GM11168 (cell line): Measurements from ENCODE around the gene UBE2I.

Source experiments
- in situ Hi-C: fragments of 300-500 bp; cut with MboI; formaldehyde crosslinking; loops from one replicate; pipeline ENCODE4 v1.12.0; 2022; ENCODE audit warnings: low sequenced_read_pairs; ENCODE audit not compliant: unreplicated experiment

UBE2I gene

GRCh38 chr16:1340730-1341494 lies 31.5 kb downstream of the UBE2I start:
- in situ Hi-C loops, result no loop called here

DNA sequence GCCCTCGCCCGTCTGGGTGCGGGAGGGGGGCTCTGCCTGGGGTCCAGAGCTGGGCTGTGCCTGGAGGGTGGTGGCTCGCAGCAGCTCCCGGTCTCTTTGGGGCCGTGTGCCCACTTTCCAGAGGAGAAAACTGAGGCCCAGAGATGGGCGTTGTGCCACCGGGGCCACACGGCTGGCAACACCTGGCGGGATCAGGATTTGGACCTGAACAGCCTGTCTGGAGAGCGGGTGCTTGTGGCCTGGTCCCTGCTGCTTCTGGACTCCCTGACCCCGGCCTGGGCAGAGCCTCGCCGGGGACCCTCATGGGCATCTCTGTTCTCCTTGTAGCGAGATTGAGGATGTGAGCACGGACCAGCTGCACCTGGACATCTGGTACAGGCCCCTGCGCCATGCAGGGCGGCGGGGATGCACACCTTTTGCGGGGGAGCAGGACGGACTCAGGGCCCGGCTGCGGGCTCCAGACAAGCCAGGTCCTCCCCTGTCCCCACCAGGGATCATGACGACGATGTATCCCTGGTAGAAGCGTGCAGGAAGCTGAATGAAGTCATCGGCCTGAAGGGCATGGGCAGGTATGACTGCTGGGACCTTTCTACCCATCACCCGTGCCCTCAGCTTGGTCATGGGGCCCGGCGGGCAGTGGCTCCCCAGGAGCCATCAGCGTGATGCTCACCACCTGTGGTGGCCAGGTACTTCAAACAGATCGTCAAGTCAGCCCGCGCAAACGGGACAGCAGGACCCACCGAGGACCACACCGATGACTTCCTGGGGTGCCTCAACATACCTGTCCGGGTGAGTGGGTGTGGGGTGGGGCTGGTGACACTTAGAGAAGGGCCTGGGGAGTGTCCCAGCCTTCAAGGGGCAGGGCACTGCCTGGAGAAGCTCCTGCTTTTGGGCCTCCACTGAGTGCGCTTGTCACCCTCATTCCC lies 32.3 kb downstream of the UBE2I start:
- in situ Hi-C loops, result no loop called here

DNA sequence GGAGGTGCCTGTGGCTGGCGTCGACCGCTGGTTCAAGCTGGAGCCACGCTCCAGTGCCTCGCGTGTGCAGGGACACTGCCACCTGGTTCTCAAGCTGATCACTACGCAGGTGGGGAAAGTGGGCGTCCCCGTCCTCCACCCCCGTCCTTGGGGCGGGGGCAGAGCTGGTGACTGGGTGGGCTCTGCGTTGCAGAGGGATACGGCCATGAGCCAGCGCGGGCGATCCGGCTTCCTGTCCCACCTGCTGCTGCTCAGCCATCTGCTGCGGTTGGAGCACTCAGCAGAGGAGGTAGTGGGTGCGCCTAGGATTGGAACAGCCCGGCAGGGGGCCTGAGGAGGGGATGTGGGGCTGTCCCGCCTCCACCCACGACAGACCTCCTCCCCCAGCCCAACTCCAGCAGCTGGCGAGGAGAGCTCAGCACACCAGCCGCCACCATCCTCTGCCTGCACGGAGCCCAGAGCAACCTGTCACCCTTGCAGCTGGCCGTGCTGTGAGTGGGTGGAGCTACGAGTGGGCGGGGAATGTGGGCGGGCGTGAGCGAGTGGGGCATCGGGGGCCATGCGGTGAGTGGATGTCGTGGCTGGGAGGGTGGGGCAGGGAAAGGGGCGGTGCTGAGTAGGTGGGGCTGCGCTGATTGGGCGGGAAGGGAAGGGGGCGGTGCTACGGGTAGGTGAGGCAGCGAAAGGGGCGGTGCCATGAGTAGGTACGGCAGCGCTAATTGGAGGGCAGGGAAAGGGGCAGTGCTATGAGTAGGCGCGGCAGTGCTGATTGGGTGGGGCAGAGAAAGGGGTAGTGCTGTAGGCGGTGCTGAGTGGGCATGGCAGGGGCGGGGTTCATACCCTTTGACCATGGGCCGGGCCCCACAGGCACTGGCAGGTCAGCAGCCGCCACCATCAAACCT lies 33.3 kb downstream of the UBE2I start:
- in situ Hi-C loops, result no loop called here

DNA sequence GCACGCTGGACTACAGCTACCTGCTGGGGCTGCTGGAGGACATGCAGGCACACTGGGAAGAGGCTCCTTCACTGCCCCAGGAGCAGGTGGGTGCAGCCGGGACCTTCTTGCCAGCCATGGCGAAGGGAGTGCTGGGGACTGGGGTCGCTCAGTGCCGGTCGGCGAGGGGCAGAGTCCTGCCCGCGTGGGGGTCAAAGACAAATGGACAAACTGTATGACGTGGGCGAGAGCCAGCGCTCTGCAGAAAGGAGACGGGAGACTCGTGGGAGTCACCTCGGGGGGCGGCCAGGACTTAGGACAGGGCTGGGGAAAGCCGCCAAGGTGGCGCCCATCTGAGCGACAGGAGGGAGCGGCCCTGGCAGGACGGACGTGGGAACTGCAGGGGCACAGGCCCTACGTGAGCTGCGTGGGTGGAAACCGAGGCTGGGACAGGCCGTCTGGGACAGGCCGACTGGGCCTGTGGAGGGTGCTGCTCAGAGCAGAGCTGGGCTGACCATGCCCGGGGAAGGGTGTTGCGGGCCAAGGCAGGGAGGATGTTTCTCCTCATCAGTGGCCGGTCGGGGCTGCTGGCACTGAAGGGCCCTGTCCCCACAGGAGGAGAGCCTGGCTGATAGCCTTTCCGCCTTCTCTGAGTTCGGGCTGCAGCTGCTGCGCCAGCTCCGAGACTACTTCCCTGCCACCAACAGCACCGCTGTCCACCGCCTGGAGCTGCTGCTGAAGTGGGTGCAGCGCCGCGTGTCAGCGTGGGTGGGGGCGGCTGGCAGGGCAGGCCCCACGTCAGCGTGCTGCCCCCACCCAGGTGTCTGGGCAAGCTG lies 34.2 kb downstream of the UBE2I start:
- in situ Hi-C loops, result no loop called here

GRCh38 chr16:1344499-1344898 lies 35.1 kb downstream of the UBE2I start:
- in situ Hi-C loops, result no loop called here

DNA sequence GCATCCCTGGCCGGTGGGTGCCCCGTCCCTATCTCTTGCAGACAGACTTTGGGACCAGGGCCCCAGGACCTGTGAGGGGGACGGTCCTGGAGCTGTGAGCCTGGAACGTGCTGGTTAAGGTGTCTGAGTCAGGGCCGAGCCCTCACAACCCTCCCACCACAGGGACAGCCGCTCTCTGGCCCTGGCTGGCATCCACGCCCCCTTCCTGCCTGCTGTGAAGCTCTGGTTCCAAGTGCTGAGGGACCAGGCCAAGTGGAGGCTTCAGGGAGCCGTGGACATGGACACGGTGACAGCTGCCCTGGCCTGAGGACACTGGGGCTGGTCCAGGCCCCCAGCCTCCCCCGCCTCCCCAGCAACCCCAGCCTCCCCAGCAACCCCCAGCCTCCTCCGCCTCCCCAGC lies 35.7 kb downstream of the UBE2I start:
- in situ Hi-C loops, result no loop called here

GRCh38 chr16:1345651-1346421 lies 36.4 kb downstream of the UBE2I start:
- in situ Hi-C loops, result no loop called here

- in situ Hi-C loops, result no loop called here
These were observed 37.2 kb downstream of the UBE2I start for GRCh38 chr16:1346422-1347285.

DNA sequence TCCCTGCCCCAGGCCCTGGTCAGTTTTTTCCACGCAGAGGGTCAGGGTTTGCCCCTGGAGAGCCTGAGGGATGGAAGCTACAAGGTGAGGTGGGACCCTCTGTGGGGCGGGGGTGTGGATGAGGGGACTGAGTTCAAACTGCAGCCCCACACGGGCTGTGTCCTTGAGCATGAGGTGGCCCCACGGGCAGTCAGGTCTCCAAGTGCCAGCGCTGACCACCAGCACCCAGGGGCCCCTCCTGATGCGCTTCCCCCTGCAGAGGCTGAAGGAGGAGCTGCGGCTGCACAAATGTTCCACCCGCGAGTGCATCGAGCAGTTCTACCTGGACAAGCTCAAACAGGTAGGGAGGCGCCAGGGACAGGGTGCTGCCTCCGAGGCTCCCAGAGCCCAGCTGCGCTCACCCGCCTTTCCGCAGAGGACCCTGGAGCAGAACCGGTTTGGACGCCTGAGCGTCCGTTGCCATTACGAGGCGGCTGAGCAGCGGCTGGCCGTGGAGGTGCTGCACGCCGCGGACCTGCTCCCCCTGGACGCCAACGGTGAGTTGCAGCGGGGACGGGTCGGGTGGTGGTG lies 37.9 kb downstream of the UBE2I start:
- in situ Hi-C loops, result no loop called here

- in situ Hi-C loops, result no loop called here
These were observed 38.5 kb downstream of the UBE2I start for GRCh38 chr16:1347962-1348361.

- in situ Hi-C loops, result no loop called here
These were observed 39.0 kb downstream of the UBE2I start for GRCh38 chr16:1348441-1348840.

DNA sequence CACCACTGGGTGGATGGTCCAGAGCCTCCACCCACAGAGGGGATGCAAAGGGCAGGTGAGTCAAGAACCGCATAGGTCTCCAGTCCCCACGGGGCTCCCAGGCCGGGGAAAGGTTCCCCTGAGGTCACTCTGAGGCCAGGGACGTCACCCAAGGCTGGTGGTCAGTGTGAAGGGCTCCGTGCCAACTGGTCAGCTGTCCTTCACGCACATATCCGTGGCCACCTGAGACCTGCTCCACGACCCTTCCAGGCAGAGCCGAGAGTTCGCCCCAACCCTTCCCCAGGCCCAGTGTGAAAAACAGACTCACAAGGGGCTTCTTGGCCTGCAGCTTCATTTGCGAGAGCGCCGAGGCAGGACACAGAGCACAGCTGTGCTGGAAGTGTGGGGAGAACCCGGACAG lies 39.5 kb downstream of the UBE2I start:
- in situ Hi-C loops, result no loop called here

- in situ Hi-C loops, result no loop called here
These were observed 39.9 kb downstream of the UBE2I start for GRCh38 chr16:1349351-1349750.

DNA sequence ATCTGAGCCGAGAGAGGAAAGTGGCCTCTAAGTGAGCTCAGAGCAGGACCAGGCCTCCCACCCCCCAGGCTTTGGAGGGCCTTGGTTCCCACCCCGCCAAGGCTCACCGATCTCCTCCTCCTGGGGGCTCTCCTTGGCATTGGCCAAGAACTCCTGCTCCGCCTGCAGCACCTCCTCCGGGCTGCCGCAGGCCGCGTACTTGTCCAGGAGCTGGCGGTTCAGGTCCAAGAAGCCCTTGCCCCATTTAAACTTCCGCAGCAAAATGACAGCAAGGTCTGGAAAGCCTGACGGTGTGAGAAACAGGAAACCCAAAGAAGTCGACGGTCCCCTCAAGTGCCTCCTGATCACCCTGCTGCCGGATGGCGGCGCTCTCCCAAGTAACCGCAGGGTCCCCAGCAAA lies 40.5 kb downstream of the UBE2I start:
- in situ Hi-C loops, result no loop called here

DNA sequence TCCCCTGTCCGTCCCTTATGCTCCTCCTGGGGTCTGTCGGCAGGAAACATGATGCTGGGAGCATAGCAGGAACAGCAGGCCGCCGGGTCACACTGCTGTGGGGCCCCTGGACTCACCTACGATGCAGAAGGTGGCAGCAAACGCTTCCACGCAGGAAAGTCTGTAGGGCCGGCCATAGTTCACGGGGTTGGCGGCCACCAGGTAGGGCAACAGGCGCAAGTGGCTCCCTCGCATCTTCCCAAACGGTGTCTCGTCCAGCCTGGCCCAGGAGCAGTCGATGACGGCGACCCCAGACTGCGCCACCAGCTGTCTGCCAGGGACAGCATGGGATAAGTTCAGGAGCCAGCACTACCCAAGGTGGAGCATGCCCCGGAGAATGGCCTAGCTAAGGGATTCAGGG lies 41.3 kb downstream of the UBE2I start:
- in situ Hi-C loops, result no loop called here

- in situ Hi-C loops, result no loop called here
These were observed 41.8 kb downstream of the UBE2I start for GRCh38 chr16:1351215-1351581.

DNA sequence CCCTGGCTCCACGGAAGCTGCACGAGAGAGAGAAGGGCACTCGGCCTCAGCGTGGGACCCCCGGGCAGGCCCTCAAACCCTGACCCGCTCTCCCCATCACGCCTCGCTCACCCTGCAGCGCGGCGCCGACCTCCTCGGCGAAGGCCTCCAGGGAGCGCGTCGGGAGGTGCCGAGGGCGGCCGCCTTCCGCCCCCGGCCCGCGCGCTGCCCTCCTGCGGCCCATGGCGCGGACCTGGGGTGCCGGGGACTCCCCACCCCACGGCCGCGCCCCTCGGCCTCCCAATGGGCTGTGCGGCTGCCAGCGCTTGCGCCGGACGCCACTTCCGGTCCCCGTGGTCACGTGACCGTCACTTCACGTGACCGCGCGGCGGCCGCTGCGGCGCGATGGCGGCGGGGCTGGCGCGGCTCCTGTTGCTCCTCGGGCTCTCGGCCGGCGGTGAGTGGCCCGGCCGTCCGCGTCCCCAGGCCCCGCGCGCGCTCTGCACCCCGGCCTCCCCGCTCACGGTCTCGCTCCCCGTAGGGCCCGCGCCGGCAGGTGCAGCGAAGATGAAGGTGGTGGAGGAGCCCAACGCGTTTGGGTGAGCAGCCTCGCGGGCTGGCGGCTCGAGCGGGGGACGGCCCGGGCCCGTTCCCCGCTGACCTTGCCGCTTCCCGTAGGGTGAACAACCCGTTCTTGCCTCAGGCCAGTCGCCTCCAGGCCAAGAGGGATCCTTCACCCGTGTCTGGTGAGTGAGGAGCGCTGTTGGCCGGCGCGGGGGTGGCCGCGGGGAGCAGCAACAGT lies 42.3 kb downstream of the UBE2I start, which contains the start of the genes GNPTG and TSR3:
Gene GNPTG (plus strand): TSS at position 350 of the 781 bp plus-strand sequence. CDS start 35 bp downstream, at position 385.
Gene TSR3 (minus strand): TSS at position 297 of the 781 bp plus-strand sequence. CDS start 74 bp downstream, at position 223.
- in situ Hi-C loops, result no loop called here
